Trophoblast cell (in vitro differentiated cells and primary cell): ENCODE results near the gene NAT16.

Experiments
- DNase-seq, 2 donors: peaks; one replicate each; pipeline ENCODE4 v3.0.0-alpha.2; 2016
- H2AFZ ChIP-seq: 2 replicates; pipeline ENCODE4 v1.6.1; 2013; ENCODE audit warnings: low read length, moderate library complexity, mild to moderate bottlenecking; ENCODE audit not compliant: insufficient read depth, poor library complexity
- H2AK5ac ChIP-seq: 2 replicates; pipeline ENCODE4 v1.6.1; 2013; ENCODE audit warnings: mild to moderate bottlenecking, low read length
- H2BK120ac ChIP-seq: 2 replicates; pipeline ENCODE4 v1.6.1; 2013; ENCODE audit warnings: low read length, mild to moderate bottlenecking, moderate library complexity; ENCODE audit not compliant: insufficient read depth, poor library complexity
- H2BK12ac ChIP-seq: 2 replicates; pipeline ENCODE4 v1.6.1; 2013; ENCODE audit warnings: mild to moderate bottlenecking, low read length, moderate library complexity
- H2BK5ac ChIP-seq: 2 replicates; pipeline ENCODE4 v1.6.1; 2013; ENCODE audit warnings: low read length, low read depth, moderate library complexity, mild to moderate bottlenecking; ENCODE audit not compliant: poor library complexity
- H3K14ac ChIP-seq: 2 replicates; pipeline ENCODE4 v1.6.1; 2013; ENCODE audit warnings: mild to moderate bottlenecking, low read length
- H3K18ac ChIP-seq: 2 replicates; pipeline ENCODE4 v1.6.1; 2013; ENCODE audit warnings: mild to moderate bottlenecking, low read length
- H3K23ac ChIP-seq: 2 replicates; pipeline ENCODE4 v1.6.1; 2013; ENCODE audit warnings: low read length
- H3K27ac ChIP-seq: 2 replicates; pipeline ENCODE4 v1.5.1; 2013; ENCODE audit warnings: low read depth, mild to moderate bottlenecking, inconsistent platforms, low read length, moderate library complexity
- H3K27me3 ChIP-seq: 2 replicates; pipeline ENCODE4 v1.6.1; 2013; ENCODE audit warnings: inconsistent platforms, mild to moderate bottlenecking, low read length, moderate library complexity; ENCODE audit not compliant: insufficient read depth
- H3K36me3 ChIP-seq, 2 experiments: 1 replicate in 1 of 2; 2 replicates in 1 of 2; pipeline ENCODE4 v1.6.1; 2013; ENCODE audit warnings: low read length in 2 of 2, mild to moderate bottlenecking in 2 of 2, moderate library complexity in 1 of 2; ENCODE audit not compliant: insufficient read depth in 2 of 2, control insufficient read depth in 1 of 2
- H3K4ac ChIP-seq: 2 replicates; pipeline ENCODE4 v1.6.1; 2013; ENCODE audit warnings: low read depth, mild to moderate bottlenecking, low read length, moderate library complexity
- H3K4me1 ChIP-seq, 2 experiments: 1 replicate in 1 of 2; 2 replicates in 1 of 2; pipeline ENCODE4 v1.6.1; 2013; ENCODE audit warnings: low read length in 2 of 2, mild to moderate bottlenecking in 2 of 2, moderate library complexity in 1 of 2; ENCODE audit not compliant: insufficient read depth in 2 of 2, control insufficient read depth in 1 of 2
- H3K4me2 ChIP-seq: 2 replicates; pipeline ENCODE4 v1.6.1; 2013; ENCODE audit warnings: inconsistent platforms, mild to moderate bottlenecking, low read length, moderate library complexity
- H3K4me3 ChIP-seq: 2 replicates; pipeline ENCODE4 v1.5.1; 2013; ENCODE audit warnings: mild to moderate bottlenecking, low read depth, low read length, inconsistent platforms
- H3K79me1 ChIP-seq: one replicate; pipeline ENCODE4 v1.6.1; 2013; ENCODE audit warnings: low read length
- H3K79me2 ChIP-seq: 2 replicates; pipeline ENCODE4 v1.6.1; 2013; ENCODE audit warnings: low read length, mild to moderate bottlenecking; ENCODE audit not compliant: control insufficient read depth, insufficient read depth, poor library complexity
- H3K9ac ChIP-seq: 2 replicates; pipeline ENCODE4 v1.6.1; 2013; ENCODE audit warnings: mild to moderate bottlenecking, low read length
- H3K9me3 ChIP-seq: 2 replicates; pipeline ENCODE4 v1.6.1; 2013; ENCODE audit warnings: low read depth, mild to moderate bottlenecking, control low read depth, inconsistent platforms, low read length; ENCODE audit not compliant: insufficient read depth
- H4K12ac ChIP-seq: 2 replicates; pipeline ENCODE4 v1.6.1; 2013; ENCODE audit warnings: low read depth, mild to moderate bottlenecking, low read length, moderate library complexity
- H4K8ac ChIP-seq: 2 replicates; pipeline ENCODE4 v1.6.1; 2013; ENCODE audit warnings: low read depth, mild to moderate bottlenecking, low read length, moderate library complexity
- H4K91ac ChIP-seq: one replicate; pipeline ENCODE4 v1.6.1; 2013; ENCODE audit warnings: low read depth, mild to moderate bottlenecking, low read length, moderate library complexity
- WGBS: extraction: QIAGEN DNeasy Blood & Tissue Kit; methylation state at CpG from one replicate; pipeline ENCODE4 v1.1.7; 2013; ENCODE audit warnings: missing lambda C conversion rate; ENCODE audit not compliant: insufficient read length, insufficient coverage; ENCODE audit errors: extremely low coverage; 5-methylcytosine and 5-hydroxymethylcytosine counted together

Gene NAT16

GRCh38 chr7:101169838-101170551 lies 10.1 kb downstream of the NAT16 start:
- no CpG with 5 or more reads among the region's 33 CpGs for WGBS

DNA sequence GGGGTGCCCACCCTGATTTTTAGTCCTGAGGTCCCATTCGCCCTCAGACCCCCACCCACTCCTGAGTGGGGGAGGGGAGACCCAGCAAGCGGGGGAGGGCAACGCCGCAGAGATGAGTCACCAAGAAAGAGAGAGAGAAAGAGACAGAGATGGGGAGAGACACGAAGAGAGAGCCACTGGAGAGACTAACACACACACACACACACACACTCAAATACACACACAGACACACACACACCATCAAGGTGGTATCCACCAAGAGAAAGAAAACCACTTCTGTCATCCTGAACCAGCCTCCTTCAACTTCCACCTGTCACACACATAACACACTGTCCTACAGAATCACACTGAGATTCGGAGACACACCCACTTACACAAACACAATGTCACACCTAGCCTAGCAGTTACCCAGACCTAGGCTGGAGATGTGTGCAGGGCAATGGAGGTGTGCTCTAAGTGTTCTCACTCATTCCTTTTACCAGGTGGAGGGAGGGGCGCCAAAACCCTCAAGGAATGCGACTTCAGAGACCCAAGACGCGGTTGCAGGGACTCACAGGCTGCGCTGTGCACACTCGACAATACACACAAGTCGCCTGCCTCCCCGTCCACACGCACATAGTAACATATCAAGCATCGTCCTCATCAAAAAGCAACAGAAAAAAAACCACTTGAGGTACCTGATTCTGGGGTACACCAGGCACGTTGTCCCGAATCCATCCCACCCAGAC lies 10.8 kb downstream of the NAT16 start:
- no peak overlapping the region for H4K8ac ChIP-seq
- peaks cover 53% of the 10 kb centered on the region for H3K27me3 ChIP-seq
- no peak overlapping the region for H3K4ac ChIP-seq
- H3K23ac ChIP-seq, result no peak overlapping the region
- H3K18ac ChIP-seq, result no peak overlapping the region
- peaks cover 35 to 45% of the 10 kb centered on the region in 2 experiments for H3K4me1 ChIP-seq
- no peak overlapping the region for H4K91ac ChIP-seq
- peak overlapping the region; percentile 15 for H3K4me2 ChIP-seq
- no peak overlapping the region for H2AK5ac ChIP-seq
- H3K79me2 ChIP-seq, result no peaks in the 10 kb centered on the region
- H4K12ac ChIP-seq, result no peak overlapping the region
- no peak overlapping the region for H2BK120ac ChIP-seq
- H3K14ac ChIP-seq, result no peak overlapping the region
- peaks cover 9% of the 10 kb centered on the region for H3K9me3 ChIP-seq
- H2BK5ac ChIP-seq, result no peak overlapping the region
- no peak for DNase-seq
- no peaks in the 10 kb centered on the region for H3K36me3 ChIP-seq
- H2AFZ ChIP-seq, result no peak overlapping the region
- no peak overlapping the region for H3K9ac ChIP-seq
- no CpG with 5 or more reads among the region's 18 CpGs for WGBS
- H3K4me3 ChIP-seq, result no peak overlapping the region
- H2BK12ac ChIP-seq, result no peak overlapping the region
- H3K27ac ChIP-seq, result no peak overlapping the region
- no peaks in the 10 kb centered on the region for H3K79me1 ChIP-seq

More at GRCh38 chr7:101169838-101170551, 10.1 kb downstream of the NAT16 start:
- H2AFZ ChIP-seq, result no peak overlapping the region
- H2BK12ac ChIP-seq, result no peak overlapping the region
- DNase-seq, result peak; percentile 40 to 74
- H3K14ac ChIP-seq, result no peak overlapping the region
- H3K9ac ChIP-seq, result no peak overlapping the region
- H2BK120ac ChIP-seq, result no peak overlapping the region
- no peak overlapping the region for H3K18ac ChIP-seq
- H3K4me1 ChIP-seq, result peaks cover 28 to 38% of the 10 kb centered on the region in 2 experiments
- no peak overlapping the region for H3K23ac ChIP-seq
- H3K79me1 ChIP-seq, result no peaks in the 10 kb centered on the region
- H3K4me3 ChIP-seq, result no peak overlapping the region
- H4K91ac ChIP-seq, result no peak overlapping the region
- H3K79me2 ChIP-seq, result no peaks in the 10 kb centered on the region
- peak overlapping the region; percentile 15 for H3K4me2 ChIP-seq
- peaks cover 12% of the 10 kb centered on the region for H3K9me3 ChIP-seq
- no peak overlapping the region for H2AK5ac ChIP-seq
- no peaks in the 10 kb centered on the region for H3K36me3 ChIP-seq
- H3K27ac ChIP-seq, result no peak overlapping the region
- H4K8ac ChIP-seq, result no peak overlapping the region
- H3K27me3 ChIP-seq, result peaks cover 57% of the 10 kb centered on the region
- no peak overlapping the region for H3K4ac ChIP-seq
- H2BK5ac ChIP-seq, result no peak overlapping the region
- H4K12ac ChIP-seq, result no peak overlapping the region

DNA sequence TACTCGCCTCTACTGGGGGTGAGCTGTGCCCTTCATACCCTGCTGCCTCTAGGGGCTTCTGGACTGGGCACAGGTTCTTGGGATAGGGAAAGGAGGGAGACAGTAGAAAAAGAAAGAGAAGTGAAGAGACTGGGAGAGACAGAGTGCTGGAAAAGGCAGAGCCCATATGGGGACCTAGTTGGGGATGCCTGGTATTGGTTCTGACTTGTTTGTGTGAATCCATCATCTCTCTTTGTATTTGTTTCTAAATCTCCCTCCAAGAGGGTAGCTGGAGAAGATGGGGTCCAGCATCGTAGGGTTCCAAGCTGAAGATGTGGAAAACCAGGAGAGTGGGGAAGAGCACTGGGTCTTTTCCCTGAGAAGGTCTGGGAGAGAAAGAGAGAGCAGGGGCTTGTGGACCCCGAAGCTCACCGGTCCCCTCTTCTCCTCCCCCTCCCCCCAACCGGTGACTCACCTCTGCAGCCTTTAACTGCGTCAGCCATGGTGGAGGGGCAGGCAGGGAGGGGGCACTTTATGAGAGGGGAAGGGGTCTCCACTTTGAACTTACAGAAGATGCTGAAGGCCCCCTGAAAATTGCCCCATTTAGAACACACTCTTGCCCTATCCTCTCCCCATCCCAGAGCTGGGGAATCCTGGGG lies 11.6 kb downstream of the NAT16 start:
- no peak overlapping the region for H3K4me3 ChIP-seq
- H3K23ac ChIP-seq, result no peak overlapping the region
- H3K36me3 ChIP-seq, result no peaks in the 10 kb centered on the region
- no CpG with 5 or more reads among the region's 6 CpGs for WGBS
- H3K79me1 ChIP-seq, result no peaks in the 10 kb centered on the region
- no peak overlapping the region for H2BK120ac ChIP-seq
- no peak overlapping the region for H4K12ac ChIP-seq
- H3K79me2 ChIP-seq, result no peaks in the 10 kb centered on the region
- H3K9ac ChIP-seq, result no peak overlapping the region
- H3K4me1 ChIP-seq, result peaks cover 42 to 52% of the 10 kb centered on the region in 2 experiments
- H3K4me2 ChIP-seq, result no peak overlapping the region
- no peak overlapping the region for H4K8ac ChIP-seq
- no peak overlapping the region for H3K4ac ChIP-seq
- H3K27me3 ChIP-seq, result peaks cover 46% of the 10 kb centered on the region
- no peak overlapping the region for H3K18ac ChIP-seq
- no peak overlapping the region for H2AK5ac ChIP-seq
- no peak overlapping the region for H2BK12ac ChIP-seq
- H3K14ac ChIP-seq, result no peak overlapping the region
- no peak overlapping the region for H3K27ac ChIP-seq
- H2AFZ ChIP-seq, result no peak overlapping the region
- H4K91ac ChIP-seq, result no peak overlapping the region
- H3K9me3 ChIP-seq, result peaks cover 4% of the 10 kb centered on the region
- DNase-seq, result no peak
- H2BK5ac ChIP-seq, result no peak overlapping the region

DNA sequence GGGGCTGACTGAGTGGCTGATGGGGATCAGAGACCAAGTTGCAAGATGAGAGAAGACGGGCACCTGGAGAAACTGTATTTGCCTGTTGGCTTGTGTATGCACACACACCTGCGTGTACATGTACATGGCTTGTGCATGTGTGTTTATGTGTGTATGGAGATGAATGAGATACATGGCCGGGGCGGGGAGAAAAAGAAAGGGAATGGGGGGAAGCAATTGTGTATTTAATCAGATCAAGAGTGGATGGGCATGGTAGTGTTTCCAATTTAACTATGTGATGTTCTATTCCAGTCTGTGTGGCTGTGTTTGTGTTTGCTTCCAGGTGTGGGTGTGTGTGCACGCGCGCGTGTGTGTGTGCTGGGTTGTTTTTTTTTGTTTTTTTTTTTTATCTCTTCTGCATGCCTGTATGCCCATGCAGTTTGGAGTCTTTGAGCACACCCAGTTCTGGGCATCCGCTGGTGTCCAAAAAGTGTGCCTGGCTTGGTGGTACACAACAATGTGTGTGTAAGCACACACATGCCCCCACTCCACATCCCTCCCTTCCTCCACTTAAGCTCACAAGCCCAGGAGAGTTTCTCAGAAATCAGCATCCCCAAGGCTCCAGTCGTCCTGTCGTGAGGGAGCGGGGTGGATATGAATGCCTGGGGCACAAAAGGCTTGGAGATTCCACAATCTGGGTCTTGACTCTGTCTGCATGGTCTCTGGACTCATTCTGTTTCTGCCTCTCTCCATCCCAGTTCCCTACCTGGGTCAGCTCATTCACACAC lies 12.3 kb downstream of the NAT16 start:
- no peak for DNase-seq
- Histone ChIP-seq H3K27ac (no peak overlapping the region), H4K12ac (no peak overlapping the region), H3K14ac (no peak overlapping the region), H3K79me2 (no peaks in the 10 kb centered on the region), H3K36me3 (no peaks in the 10 kb centered on the region), H2BK5ac (no peak overlapping the region), H3K9me3 (peaks cover 4% of the 10 kb centered on the region), H3K9ac (no peak overlapping the region), H3K4me2 (no peak overlapping the region), H3K4me1 (peaks cover 43 to 57% of the 10 kb centered on the region in 2 experiments), H2BK120ac (no peak overlapping the region), H2AFZ (no peak overlapping the region), H4K91ac (no peak overlapping the region), H3K23ac (no peak overlapping the region), H3K4me3 (no peak overlapping the region), H2AK5ac (no peak overlapping the region), H2BK12ac (no peak overlapping the region), H3K18ac (no peak overlapping the region), H3K79me1 (peaks cover 2% of the 10 kb centered on the region), H3K4ac (no peak overlapping the region), H4K8ac (no peak overlapping the region), H3K27me3 (peaks cover 39% of the 10 kb centered on the region)
- no CpG with 5 or more reads among the region's 12 CpGs for WGBS
